Cerebellar nuclear complex (tissue), 1 donor: ENCODE measurements around the gene LYSMD1.

Experiments
- DNase-seq, 2 experiments: peaks; one replicate each; lab custom pipeline; 2025; lab: John Stamatoyannopoulos, UW

Gene LYSMD1

GRCh38 chr1:151137789-151138188 is 27.9 kb downstream of the LYSMD1 start:
- no peak for DNase-seq

- no peak for DNase-seq
These were observed 30.0 kb downstream of the LYSMD1 start for GRCh38 chr1:151135433-151136385.

DNA sequence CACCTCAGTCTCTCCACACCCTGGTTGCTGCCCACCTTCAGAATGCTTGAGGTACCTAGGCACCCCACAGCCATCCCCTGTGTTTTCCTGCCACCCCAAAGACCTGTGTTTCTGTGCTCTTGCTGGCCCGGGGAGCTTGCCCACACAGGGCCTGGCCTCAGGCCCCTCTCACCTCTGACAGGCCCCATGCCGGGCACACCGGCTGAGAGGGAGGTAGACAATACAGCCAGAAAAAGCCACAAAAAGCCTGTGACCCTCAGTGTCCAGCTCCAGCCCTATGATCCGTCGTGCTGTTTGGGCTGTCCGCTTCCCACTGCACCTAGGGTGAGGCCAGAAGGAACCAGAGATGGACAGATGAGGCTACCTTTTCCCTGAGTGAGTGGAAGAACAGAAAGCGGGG is 30.7 kb downstream of the LYSMD1 start:
- no peak for DNase-seq

GRCh38 chr1:151134396-151134795 is 31.3 kb downstream of the LYSMD1 start:
- DNase-seq: no peak

DNA sequence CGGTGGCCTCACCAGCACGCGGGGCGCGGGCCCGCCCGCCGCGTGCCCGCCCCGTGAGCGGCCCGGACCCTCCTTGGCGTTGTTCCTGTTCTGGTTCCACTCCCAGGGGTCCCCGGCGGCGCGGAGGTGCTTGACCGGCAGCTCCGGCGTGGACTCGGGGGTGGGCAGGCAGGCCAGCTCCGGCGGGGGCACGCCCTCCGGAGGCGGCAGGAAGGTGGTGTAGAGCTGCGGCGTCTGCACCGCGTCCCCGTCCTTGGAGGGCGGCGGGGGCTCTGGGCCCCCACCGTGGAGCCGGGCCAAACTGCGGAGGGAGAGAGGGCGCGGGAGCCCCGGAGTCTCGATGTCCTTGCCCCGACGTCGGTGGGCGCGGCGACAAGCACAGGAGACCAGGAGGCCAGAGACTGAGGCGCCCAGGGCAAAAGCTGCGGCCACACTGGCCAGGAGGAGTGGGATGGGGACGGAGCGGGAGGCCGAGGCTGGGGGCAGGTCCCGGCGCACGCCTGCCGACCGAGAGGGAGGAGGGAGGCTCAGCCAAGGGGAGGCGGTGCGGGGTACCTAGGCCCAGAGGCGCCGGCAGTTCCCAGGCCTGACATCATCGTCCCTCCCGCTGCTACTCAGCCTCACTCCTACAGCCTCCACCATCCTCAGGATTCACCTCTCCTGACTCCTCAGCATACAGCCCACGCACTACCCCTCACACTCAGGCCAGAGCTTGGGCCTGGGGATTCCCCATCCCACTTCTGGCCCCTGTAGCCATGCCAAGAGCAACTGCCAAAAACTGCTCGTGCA is 32.5 kb downstream of the LYSMD1 start:
- DNase-seq: no peak

DNA sequence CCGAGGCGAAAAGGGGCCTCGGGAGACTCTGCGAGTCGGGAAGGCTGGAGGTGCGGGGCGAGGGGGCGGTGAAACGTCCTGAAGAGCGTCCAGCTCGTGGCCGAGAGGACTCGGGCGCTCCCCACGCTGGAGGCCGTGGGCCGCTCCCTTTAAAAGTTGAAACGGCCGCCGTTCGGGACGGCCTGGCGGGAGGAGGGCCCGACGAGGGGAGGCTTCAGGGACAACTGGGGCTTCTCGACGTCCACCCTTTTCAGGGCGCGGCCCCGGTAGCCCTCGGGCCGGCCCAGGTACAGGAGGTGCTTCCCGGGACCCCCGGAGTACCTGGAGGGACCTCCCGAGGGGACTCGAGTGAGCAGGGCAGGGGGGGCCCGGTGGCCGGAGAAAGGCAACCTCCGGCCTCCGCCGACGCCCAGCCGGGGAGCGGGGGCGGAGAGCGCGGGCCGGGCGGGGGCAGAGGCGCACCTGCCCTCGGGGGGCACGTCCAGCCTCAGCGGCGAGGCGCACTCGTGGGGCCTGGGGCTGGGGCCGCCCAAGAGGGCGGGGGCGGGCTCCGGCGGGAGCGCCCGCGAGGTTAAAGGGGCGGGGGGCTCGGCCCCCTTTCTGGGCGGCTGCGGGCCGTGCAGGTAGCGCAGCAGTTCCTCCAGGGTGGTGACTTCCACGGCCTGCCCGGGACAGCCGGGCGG is 33.2 kb downstream of the LYSMD1 start:
- no peak for DNase-seq

DNA sequence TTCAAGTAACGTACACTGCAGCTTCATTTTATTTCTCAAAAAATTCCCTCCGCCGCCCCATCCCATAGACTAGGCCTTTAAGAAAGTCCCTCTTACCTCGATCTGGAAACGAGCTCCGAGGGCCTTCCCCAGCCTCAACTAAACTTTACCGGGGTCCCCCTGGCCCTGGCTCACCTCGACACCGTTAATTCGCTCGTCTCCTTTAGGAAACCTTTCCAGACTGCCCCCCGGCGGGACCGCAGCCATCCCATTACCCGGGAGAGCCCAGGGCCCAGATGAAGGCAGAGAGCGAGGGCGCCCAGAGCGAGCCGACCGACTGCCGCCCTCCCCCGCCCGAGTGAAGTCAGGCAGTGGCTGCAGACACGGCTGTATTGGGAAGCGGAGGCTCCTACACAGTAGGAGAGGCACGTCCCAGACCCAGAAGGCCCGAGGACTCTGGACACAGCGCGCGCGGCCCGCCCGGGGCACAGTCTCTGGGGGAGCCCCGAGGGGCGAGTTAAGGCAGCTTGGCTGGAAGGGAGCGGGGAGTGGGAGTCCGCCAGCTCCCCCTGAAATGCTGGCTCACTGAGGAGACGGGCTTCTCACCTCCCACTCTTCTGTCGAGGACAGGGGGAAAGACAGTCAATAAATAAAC is 33.9 kb downstream of the LYSMD1 start:
- no peak for DNase-seq

GRCh38 chr1:151130987-151131586 is 34.6 kb downstream of the LYSMD1 start:
- DNase-seq: peak; percentile 73 to 95

GRCh38 chr1:151128800-151129199 is 36.9 kb downstream of the LYSMD1 start:
- no peak for DNase-seq

GRCh38 chr1:151124763-151125403 is 40.8 kb downstream of the LYSMD1 start:
- DNase-seq: no peak

DNA sequence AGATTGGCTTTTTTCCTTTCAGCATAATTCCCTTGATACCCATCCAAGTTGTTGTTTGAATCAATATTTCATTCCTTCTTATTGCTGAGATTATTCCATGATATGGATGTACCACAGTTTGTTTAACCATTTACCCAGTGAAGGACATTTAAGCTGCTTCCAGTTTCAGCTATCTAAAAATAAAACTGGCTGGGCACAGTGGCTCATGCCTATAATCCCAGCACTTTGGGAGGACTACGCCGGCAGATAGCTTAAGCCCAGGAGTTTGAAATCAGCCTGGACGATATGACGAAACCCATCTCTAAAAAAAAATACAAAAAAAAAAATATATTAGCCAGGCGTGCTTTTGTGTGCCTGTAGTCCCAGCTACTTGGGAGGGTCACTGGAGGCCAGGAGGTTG is 51.8 kb downstream of the LYSMD1 start:
- DNase-seq: no peak
